H9 (cell line): ENCODE measurements around the gene IMMP2L. TPM values are rescaled to one million over a fixed set of nuclear protein-coding genes. Genes with fewer than 3 reads are reported as not detected.

Experiments used
- DNase-seq: peaks from one replicate; pipeline ENCODE4 v3.0.0-alpha.2; 2017
- H2AFZ ChIP-seq: one replicate; pipeline ENCODE4 v1.6.1; 2013; ENCODE audit warnings: mild to moderate bottlenecking, low read length, control low read depth, moderate library complexity
- H2AK5ac ChIP-seq: 2 replicates; pipeline ENCODE4 v1.6.1; 2013; ENCODE audit warnings: low read length, control low read depth, mixed read lengths; ENCODE audit not compliant: insufficient read length
- H2BK120ac ChIP-seq: one replicate; pipeline ENCODE4 v1.6.1; 2013; ENCODE audit warnings: low read depth, mild to moderate bottlenecking, low read length, control low read depth, inconsistent platforms; ENCODE audit not compliant: poor library complexity, severe bottlenecking
- H2BK12ac ChIP-seq: 2 replicates; pipeline ENCODE4 v1.6.1; 2013; ENCODE audit warnings: low read length, control low read depth, mixed read lengths, low read depth; ENCODE audit not compliant: insufficient read length
- H2BK15ac ChIP-seq: 2 replicates; pipeline ENCODE4 v1.6.1; 2013; ENCODE audit warnings: low read depth, low read length, control low read depth
- H2BK20ac ChIP-seq: one replicate; pipeline ENCODE4 v1.6.1; 2013; ENCODE audit warnings: low read depth, mild to moderate bottlenecking, low read length, control low read depth, inconsistent platforms; ENCODE audit not compliant: poor library complexity, severe bottlenecking
- H2BK5ac ChIP-seq: 2 replicates; pipeline ENCODE4 v1.6.1; 2013; ENCODE audit warnings: low read length, control low read depth, mixed read lengths; ENCODE audit not compliant: insufficient read length
- H3K14ac ChIP-seq: 2 replicates; pipeline ENCODE4 v1.6.1; 2013; ENCODE audit warnings: low read length, control low read depth; ENCODE audit not compliant: insufficient read depth
- H3K18ac ChIP-seq: 2 replicates; pipeline ENCODE4 v1.6.1; 2013; ENCODE audit warnings: low read depth, mild to moderate bottlenecking, mixed read lengths, low read length, control low read depth; ENCODE audit not compliant: insufficient read length
- H3K23ac ChIP-seq: 2 replicates; pipeline ENCODE4 v1.6.1; 2013; ENCODE audit warnings: low read length, control low read depth, mixed read lengths, low read depth; ENCODE audit not compliant: insufficient read length
- H3K23me2 ChIP-seq: 2 replicates; pipeline ENCODE4 v1.6.1; 2013; ENCODE audit warnings: low read depth, mild to moderate bottlenecking, mixed read lengths, low read length, control low read depth; ENCODE audit not compliant: insufficient read length, poor library complexity, severe bottlenecking
- H3K27ac ChIP-seq: 2 replicates; pipeline ENCODE4 v1.5.1; 2013; ENCODE audit warnings: low read length, control low read depth, mixed read lengths, low read depth; ENCODE audit not compliant: insufficient read length
- H3K27me3 ChIP-seq: 2 replicates; pipeline ENCODE4 v1.6.1; 2013; ENCODE audit warnings: low read length, control low read depth, inconsistent platforms; ENCODE audit not compliant: insufficient read depth
- H3K4ac ChIP-seq: 2 replicates; pipeline ENCODE4 v1.6.1; 2013; ENCODE audit warnings: low read depth, mild to moderate bottlenecking, control low read depth, inconsistent platforms, low read length, moderate library complexity
- H3K4me1 ChIP-seq: 2 replicates; pipeline ENCODE4 v1.6.1; 2013; ENCODE audit warnings: low read length, control low read depth, inconsistent platforms; ENCODE audit not compliant: insufficient read depth
- H3K4me2 ChIP-seq: 2 replicates; pipeline ENCODE4 v1.6.1; 2013; ENCODE audit warnings: low read length, control low read depth, mixed read lengths; ENCODE audit not compliant: insufficient read length, insufficient read depth
- H3K56ac ChIP-seq: 2 replicates; pipeline ENCODE4 v1.6.1; 2013; ENCODE audit warnings: low read depth, mild to moderate bottlenecking, mixed read lengths, low read length, control low read depth; ENCODE audit not compliant: insufficient read length
- H3K79me1 ChIP-seq: 2 replicates; pipeline ENCODE4 v1.6.1; 2013; ENCODE audit warnings: low read depth, mild to moderate bottlenecking, moderate library complexity, low read length, control low read depth, inconsistent platforms; ENCODE audit not compliant: insufficient read depth, poor library complexity, severe bottlenecking
- H3K79me2 ChIP-seq: 2 replicates; pipeline ENCODE4 v1.6.1; 2013; ENCODE audit warnings: low read length, control low read depth, inconsistent platforms; ENCODE audit not compliant: insufficient read depth
- H3K9ac ChIP-seq: 2 replicates; pipeline ENCODE4 v1.6.1; 2013; ENCODE audit warnings: low read length, control low read depth, mixed read lengths; ENCODE audit not compliant: insufficient read length; ENCODE audit errors: extremely low read depth
- H3K9me3 ChIP-seq: one replicate; pipeline ENCODE4 v1.6.1; 2013; ENCODE audit warnings: low read depth, low read length, inconsistent platforms; ENCODE audit not compliant: control insufficient read depth
- H3T11ph ChIP-seq: one replicate; pipeline ENCODE4 v1.6.1; 2013; ENCODE audit warnings: mild to moderate bottlenecking, low read length, control low read depth, inconsistent platforms
- H4K20me1 ChIP-seq: one replicate; pipeline ENCODE4 v1.6.1; 2013; ENCODE audit not compliant: control insufficient read depth, insufficient read length, insufficient read depth
- H4K5ac ChIP-seq: 2 replicates; pipeline ENCODE4 v1.6.1; 2013; ENCODE audit warnings: low read depth, mild to moderate bottlenecking, mixed read lengths, low read length, control low read depth; ENCODE audit not compliant: insufficient read length
- H4K8ac ChIP-seq: replicated peaks from 2 replicates; pipeline ENCODE4 v1.6.1; 2013; ENCODE audit warnings: low read length, control low read depth, mixed read lengths, low read depth; ENCODE audit not compliant: insufficient read length
- H4K91ac ChIP-seq: 2 replicates; pipeline ENCODE4 v1.6.1; 2013; ENCODE audit warnings: low read depth, mild to moderate bottlenecking, moderate library complexity, mixed read lengths, low read length, control low read depth; ENCODE audit not compliant: insufficient read length
- H3K27ac Mint-ChIP-seq, 3 experiments: 2 replicates in 2 of 3; 3 replicates in 1 of 3; pipeline ENCODE4 v1.8.0; 2020 to 2021; ENCODE audit warnings: mixed read lengths in 3 of 3, mild to moderate bottlenecking in 1 of 3, moderate library complexity in 1 of 3
- H3K27me3 Mint-ChIP-seq: 2 replicates; pipeline ENCODE4 v1.8.0; 2021; ENCODE audit warnings: low read depth, mild to moderate bottlenecking, moderate library complexity, mixed read lengths
- H3K36me3 Mint-ChIP-seq, 3 experiments: 2 replicates in 2 of 3; 3 replicates in 1 of 3; pipeline ENCODE4 v1.8.0; 2020 to 2021; ENCODE audit warnings: low read depth in 3 of 3, mixed read lengths in 3 of 3; ENCODE audit not compliant: insufficient read depth in 1 of 3
- H3K4me1 Mint-ChIP-seq, 2 experiments: 2 replicates each; pipeline ENCODE4 v1.8.0; 2020; ENCODE audit warnings: mixed read lengths in 2 of 2
- H3K4me3 Mint-ChIP-seq, 2 experiments: 2 replicates in 1 of 2; 3 replicates in 1 of 2; pipeline ENCODE4 v1.8.0; 2020 to 2021; ENCODE audit warnings: mild to moderate bottlenecking in 2 of 2, mixed read lengths in 2 of 2, moderate library complexity in 1 of 2
- H3K9me3 Mint-ChIP-seq, 2 experiments: 2 replicates in 1 of 2; 3 replicates in 1 of 2; pipeline ENCODE4 v1.8.0; 2020; ENCODE audit warnings: mild to moderate bottlenecking in 2 of 2, mixed read lengths in 2 of 2, moderate library complexity in 1 of 2
- total RNA-seq: library from RNA; stranded (reverse); gene quantifications from 2 replicates; pipeline ENCODE4 v1.2.1, GENCODE V29; 2021
- TF ChIP-seq, protein P1 (sequence below): fragments of 200-600 bp; sonication (generic); conservative IDR thresholded peaks from 3 replicates; pipeline ENCODE4 v1.8.0; 2021; ENCODE audit warnings: antibody characterized with exemption, mild to moderate bottlenecking

IMMP2L gene
- total RNA-seq, 1 experiment from 2014 or later = 14.7 TPM

DNA sequence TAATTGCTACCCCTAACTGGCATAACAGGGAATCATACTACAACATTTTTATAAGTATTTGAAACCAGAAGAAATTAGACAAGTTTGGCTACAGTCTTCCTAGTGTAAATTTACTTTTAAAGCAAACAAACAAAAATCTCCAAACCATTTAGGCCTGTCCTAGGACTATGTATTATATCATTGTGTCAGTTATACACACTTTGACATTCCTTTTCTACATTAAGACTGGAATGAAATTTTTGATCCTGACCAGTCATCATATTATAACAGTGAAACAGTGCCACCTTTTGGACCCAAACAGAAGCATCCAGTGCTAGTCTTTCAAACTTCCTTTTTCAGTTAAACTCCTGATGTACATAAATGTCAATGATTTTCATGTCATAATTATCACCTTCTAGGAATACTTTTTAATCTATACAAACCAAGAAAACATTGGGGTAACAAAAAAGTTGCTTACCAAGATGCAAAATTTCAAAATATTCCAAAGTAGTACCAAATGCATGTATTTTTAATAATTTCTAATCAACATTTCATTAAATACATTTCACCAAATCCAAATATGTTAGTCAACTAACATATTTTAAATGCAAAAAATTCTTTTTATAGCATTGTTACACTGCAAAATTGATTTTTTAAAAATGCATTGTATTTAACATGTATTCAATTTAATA lies 75.7 kb downstream of the IMMP2L start:
- no peak overlapping the region for H3K4ac ChIP-seq
- TF ChIP-seq, protein P1, sequence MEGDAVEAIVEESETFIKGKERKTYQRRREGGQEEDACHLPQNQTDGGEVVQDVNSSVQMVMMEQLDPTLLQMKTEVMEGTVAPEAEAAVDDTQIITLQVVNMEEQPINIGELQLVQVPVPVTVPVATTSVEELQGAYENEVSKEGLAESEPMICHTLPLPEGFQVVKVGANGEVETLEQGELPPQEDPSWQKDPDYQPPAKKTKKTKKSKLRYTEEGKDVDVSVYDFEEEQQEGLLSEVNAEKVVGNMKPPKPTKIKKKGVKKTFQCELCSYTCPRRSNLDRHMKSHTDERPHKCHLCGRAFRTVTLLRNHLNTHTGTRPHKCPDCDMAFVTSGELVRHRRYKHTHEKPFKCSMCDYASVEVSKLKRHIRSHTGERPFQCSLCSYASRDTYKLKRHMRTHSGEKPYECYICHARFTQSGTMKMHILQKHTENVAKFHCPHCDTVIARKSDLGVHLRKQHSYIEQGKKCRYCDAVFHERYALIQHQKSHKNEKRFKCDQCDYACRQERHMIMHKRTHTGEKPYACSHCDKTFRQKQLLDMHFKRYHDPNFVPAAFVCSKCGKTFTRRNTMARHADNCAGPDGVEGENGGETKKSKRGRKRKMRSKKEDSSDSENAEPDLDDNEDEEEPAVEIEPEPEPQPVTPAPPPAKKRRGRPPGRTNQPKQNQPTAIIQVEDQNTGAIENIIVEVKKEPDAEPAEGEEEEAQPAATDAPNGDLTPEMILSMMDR = peak; percentile 75
- Mint-ChIP-seq H3K36me3 (no peaks in the 10 kb centered on the region; a peak in 1 of 7 replicates), H3K27me3 (no peaks in the 10 kb centered on the region), H3K4me3 (no peak overlapping the region), H3K27ac (no peak overlapping the region), H3K9me3 (no peaks in the 10 kb centered on the region), H3K4me1 (no peaks in the 10 kb centered on the region)
- no peak overlapping the region for H3K4me2 ChIP-seq
- H3K14ac ChIP-seq = no peak overlapping the region
- H4K20me1 ChIP-seq = no peaks in the 10 kb centered on the region
- no peak overlapping the region for H3K56ac ChIP-seq
- no peak overlapping the region for H3T11ph ChIP-seq
- no peak overlapping the region for H2BK120ac ChIP-seq
- H3K4me1 ChIP-seq = no peaks in the 10 kb centered on the region
- H3K27ac ChIP-seq = no peak overlapping the region
- H2AK5ac ChIP-seq = no peak overlapping the region
- H4K8ac ChIP-seq = no peak overlapping the region
- no peak overlapping the region for H4K5ac ChIP-seq
- H3K79me2 ChIP-seq = no peaks in the 10 kb centered on the region
- H3K18ac ChIP-seq = no peak overlapping the region
- H3K23ac ChIP-seq = no peak overlapping the region
- H2BK20ac ChIP-seq = no peak overlapping the region
- no peaks in the 10 kb centered on the region for H3K23me2 ChIP-seq
- H3K79me1 ChIP-seq = no peaks in the 10 kb centered on the region
- H3K27me3 ChIP-seq = no peaks in the 10 kb centered on the region
- no peak overlapping the region for H3K9ac ChIP-seq
- H2BK15ac ChIP-seq = no peak overlapping the region
- no peak overlapping the region for H2BK5ac ChIP-seq
- DNase-seq = no peak
- H2BK12ac ChIP-seq = no peak overlapping the region
- no peak overlapping the region for H4K91ac ChIP-seq
- no peaks in the 10 kb centered on the region for H3K9me3 ChIP-seq
- no peak overlapping the region for H2AFZ ChIP-seq
